Measurements from ENCODE around the gene PEX1.
A peak's percentile ranks its signal among the peaks of the same experiment; 100 is the strongest.
"Not testable (repeated sequence)": the region's sequence is repeated elsewhere in the genome, so short reads cannot be mapped to it uniquely, and the experiment has no call there.

PEX1 gene

DNA sequence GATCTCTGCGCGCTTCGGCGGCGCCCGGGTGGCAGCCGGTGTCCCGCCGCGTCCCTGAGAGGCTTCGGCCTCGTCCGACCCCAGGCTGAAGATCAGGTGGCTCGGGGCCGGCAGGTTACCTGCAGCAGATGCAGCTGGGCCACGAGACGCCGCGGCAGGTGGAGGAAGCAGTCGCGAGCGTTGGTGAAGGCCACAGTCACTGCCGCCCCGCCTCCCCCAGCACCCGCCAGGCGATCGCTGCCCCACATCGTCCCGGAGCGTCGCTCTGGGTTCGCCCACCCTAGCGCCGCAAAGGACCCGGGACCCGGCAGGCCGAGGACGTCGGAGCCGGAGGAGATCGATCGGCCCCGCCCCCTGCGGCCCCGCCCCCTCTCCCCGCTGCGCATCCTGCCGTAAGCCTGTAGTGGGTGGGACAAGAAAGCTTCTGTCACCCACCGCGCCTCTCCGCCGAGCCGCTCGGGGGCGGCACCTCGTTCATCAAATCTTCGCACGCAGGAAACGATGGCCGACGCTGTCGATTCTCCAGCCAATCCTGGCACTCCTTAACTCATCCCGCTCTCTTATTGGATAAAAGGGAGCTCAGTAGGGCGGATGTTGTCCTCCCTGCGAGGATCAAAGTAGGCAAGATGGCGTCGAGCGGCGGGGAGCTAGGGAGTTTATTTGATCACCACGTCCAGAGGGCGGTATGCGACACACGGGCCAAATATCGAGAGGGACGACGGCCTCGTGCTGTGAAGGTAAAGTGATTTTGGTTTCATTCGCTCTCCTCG lies at the start of gene PEX1, which contains the start of gene RBM48:
Gene PEX1 (minus strand): TSS at position 333 of the 770 bp plus-strand sequence. CDS start 85 bp downstream, at position 248.
Gene RBM48 (plus strand): TSS at position 608 of the 770 bp plus-strand sequence. CDS start 19 bp downstream, at position 627.
- peak; percentile 99 for DNase-seq (ENCODE audit: low spot score)

DNA sequence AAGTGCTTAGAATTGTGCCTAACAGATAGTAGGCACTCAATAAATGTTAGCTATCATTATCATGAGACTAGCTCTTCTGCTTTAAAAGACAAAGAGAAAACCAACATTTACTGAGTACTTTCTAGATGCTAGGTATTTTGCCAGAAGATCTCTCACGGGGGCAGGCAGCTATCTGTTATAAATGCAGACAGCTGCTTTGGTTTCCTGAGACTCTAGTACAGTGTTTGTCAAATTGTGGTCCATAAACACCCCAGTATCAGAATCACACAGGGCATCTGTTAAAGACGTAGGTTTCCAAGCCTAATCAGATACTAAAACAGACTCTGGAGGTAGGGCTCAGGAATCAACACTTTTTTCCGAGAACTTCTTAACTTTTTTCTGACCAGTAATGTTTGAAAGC lies 48.0 kb upstream of the PEX1 start:
- DNase-seq (ENCODE audit: low spot score), result no peak

DNA sequence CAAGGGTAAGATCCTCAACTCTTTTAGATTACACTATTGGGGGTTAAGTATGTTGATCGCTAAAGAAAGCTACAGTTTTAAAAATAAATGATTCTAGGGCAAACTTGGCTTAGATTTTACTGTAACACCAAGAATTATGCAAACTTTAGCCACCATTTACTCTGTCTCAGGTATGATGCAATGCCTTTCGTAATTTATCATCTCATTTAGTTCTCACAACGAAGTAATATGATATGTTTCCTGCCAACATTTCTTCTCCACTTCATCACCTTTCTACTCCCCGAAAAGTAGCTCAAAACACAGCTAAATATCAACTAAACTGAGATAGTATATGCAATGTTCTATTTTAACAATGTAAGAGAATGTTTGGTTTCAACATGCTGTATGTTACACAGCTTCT lies 40.8 kb upstream of the PEX1 start:
- no peak for DNase-seq (ENCODE audit: low spot score)

DNA sequence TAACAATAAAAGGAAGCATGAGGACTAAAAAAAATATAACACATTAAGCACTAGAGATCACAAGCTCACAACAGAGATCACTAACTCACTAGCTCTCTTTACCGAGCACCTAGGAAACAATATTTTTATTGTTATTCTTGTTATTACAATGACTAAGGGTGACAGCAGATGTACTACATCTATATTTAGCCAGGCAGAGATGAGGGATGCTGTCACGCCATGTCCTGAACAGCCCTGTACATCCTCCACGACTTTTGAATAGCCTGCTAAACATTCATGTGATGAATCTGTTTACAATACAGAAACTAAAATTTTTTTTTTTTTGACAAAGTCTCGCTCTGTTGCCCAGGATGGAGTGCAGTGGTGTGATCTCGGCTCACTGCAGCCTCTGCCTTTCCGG lies 39.1 kb upstream of the PEX1 start:
- no peak for DNase-seq (ENCODE audit: low spot score)

DNA sequence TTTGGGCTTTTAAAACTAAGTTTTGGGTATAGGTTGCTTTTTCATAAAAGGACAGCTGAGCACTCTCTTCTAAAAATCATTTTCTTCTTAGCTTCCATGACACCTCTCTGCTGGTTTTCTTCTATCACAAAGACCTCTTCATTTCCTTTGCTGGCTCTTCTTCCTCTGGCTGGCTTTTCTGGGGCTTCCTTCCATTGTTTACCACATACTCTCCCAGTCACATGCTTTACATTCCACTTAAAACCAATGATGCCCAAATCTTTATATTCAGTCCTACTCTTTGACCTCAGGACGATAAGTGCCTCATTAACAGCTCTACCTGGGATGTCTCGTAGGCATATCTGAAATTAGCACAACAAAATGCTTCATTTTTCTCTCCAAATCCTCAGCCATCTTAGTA lies 35.0 kb upstream of the PEX1 start:
- no peak for DNase-seq (ENCODE audit: low spot score)

- no peak for DNase-seq (ENCODE audit: low spot score)
These were observed 32.3 kb upstream of the PEX1 start for GRCh38 chr7:92560602-92561001.

DNA sequence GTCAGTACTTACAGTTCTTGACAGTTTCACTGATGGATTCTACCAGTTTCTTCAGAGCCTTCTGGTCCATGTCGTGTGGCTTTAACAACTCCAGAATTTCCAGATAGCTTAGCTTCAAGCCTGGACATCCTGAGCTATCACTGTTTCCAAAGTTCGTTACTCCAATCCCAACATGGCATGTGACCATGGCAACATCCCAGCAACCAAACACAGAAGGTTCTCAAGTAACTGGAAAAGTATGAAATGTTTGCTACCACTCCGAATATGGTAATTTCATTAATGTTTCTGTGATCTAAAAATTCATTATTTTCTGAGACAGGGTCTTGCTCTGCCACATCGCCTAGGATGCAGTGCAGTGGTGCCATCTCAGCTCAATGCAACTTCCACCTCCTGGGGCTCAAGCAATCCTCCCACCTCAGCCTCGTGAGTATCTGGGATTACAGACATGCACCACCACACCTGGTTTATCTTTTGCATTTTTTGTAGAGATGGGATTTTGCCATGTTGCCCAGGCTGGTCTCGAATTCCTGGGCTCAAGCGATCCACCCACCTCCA lies 29.6 kb upstream of the PEX1 start:
- DNase-seq (ENCODE audit: low spot score), result no peak

DNA sequence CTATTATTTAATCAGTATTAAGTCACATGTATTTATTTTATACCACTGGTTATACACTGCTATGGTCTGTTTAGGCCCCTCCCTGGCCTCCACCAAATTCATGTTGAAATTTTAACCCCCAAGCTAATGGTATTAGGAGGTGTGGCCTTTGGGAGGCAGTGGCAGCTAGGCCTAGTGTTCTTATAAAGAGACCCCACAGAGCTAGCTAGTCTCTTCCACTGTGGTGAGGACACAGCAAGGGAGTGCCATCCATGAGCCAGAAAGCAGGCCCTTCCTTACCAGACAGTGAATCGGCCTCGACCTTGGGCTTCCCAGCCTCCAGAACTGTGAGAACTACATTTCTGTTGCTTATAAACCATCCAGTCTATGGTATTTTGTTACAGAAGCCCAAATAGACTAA lies 28.9 kb upstream of the PEX1 start:
- DNase-seq (ENCODE audit: low spot score), result no peak

GRCh38 chr7:92550194-92550593 lies 21.9 kb upstream of the PEX1 start:
- DNase-seq (ENCODE audit: low spot score), result no peak

- no peak for DNase-seq (ENCODE audit: low spot score)
These were observed 19.3 kb upstream of the PEX1 start for GRCh38 chr7:92547579-92547978.

GRCh38 chr7:92546856-92547497 lies 18.7 kb upstream of the PEX1 start:
- DNase-seq (ENCODE audit: low spot score), result no peak

GRCh38 chr7:92545116-92545515 lies 16.8 kb upstream of the PEX1 start:
- DNase-seq (ENCODE audit: low spot score), result not testable (repeated sequence)

DNA sequence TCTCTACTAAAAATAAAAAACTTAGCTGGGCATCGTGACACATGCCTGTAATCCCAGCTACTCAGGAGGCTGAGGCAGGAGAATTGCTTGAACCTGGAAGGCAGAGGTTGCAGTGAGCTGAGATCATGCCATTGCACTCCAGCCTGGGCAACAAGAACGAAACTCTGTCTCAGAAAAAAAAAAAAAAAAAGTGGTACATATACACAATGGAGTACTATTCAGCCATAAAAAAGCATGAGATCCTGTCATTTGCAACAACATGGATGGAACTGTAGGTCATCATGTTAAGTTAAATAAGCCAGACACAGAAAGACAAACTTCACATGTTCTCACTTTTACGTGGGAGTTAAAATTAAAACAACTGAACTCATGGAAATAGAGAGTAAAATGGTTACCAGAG lies 15.2 kb upstream of the PEX1 start:
- not testable (repeated sequence) for DNase-seq (ENCODE audit: low spot score)

GRCh38 chr7:92534572-92534971 lies 6.3 kb upstream of the PEX1 start:
- DNase-seq (ENCODE audit: low spot score), result no peak

GRCh38 chr7:92528958-92529264 lies 591 bp upstream of the PEX1 start:
- DNase-seq (ENCODE audit: low spot score), result no peak

DNA sequence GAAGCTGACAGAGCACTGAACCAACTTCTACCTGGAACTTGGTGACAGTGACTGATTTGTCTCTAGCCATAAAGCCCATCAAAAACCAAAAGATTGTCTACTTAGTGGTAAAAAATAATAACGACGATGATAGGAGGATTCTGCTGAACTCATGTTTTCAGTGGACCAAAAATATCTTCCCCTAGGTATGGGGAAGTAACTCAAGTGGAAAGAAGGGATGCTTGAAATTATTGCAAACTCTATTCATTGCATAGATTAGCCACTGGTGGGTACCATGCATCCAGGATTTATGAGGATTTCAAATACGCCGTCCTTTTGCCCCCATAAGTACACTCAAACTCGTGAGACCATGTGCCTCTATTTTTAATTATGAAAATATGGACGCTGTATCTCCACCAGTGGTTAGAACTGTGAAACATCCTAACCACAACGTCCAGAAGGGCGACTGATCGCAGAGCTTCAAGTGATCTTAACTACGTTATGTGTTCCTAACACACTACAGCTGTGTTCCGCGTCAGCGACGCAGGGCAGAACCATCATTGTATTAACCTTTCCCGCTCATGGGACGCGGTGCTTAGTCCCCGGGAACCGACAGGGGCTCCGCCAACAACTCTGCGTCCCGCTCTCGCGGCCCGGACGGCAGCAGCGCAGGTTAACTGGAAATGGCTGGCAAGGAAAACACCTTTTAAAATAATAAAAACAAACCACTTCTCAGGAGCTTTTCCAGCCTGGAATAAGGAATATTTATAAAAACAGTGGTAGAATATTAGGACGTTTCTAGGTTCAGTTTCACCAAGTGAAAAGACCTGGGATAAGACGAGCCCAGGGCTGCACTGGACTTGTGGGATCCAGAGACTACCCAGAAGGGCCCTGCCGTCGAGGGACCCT lies 776 bp downstream of the PEX1 start:
- DNase-seq (ENCODE audit: low spot score), result peak; percentile 51

GRCh38 chr7:92523110-92523509 lies 5.2 kb downstream of the PEX1 start:
- no peak for DNase-seq (ENCODE audit: low spot score)

DNA sequence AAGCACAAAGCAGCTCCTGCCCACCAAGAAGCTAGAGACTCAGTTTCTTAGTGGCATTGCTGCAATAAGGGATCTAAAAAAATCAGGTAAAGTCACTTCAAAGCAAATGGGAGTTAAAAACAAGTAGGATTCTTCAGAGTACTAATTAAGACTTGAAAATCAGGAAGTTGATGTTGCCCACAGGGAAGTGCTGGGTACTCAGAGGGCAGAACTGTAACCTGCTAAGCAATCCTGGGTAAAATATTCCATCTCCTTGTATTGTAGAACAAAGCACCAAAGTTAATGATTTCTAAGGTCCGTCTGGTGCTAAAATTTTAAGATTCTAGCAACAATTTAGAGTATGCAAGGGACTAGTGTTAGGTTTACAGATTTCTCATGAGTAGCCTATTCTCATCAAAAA lies 8.3 kb downstream of the PEX1 start:
- DNase-seq (ENCODE audit: low spot score), result no peak

DNA sequence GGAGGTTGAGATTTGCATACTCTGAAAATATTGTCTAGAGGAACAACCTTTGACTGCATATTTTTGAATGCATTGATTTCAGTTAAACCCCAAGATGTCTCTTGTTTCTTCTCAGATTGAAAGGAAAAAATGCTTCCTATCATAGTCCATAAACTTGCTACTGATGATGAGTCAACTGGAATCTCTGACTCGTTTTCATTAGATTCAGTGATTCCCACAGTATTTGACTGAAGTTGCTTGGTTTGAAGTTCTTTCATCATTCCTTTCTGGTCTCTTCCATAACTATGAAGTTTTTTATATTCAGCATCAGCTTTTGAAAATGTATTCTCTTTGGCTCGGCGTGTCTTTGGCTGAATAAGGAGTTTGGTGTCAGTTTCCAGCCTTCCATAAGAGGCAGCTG lies 10.7 kb downstream of the PEX1 start:
- DNase-seq (ENCODE audit: low spot score), result no peak

DNA sequence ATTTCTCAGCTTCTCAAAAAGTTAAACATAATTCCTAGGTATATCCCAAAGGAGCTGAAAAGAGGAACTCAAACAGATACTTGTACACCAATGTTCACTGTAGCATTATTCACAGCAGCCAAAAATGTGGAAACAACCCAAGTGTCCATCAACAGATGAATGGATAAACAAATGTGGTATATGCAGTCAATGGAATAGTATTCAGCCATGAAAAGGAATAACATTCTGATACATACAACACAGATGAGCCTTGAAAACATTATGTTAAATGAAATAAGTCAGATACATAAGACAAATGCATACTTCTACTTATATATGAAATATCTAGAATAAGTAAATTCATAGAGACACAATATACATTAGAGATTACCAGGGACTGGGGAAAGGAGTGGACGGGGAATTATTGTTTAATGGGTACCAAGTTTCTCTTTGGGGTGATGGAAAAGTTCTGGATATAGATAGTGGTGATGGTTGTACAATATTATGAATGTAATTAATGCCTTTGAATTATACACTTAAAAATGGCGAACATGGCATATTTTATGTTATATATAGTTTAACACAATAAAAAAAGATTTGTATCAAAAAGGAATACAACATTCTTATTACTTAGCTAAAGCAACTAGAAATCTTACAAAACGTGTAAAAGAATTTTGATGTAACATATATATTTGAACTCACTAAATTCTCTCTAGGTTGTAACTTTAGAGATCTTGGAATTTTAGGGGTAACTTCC lies 15.0 kb downstream of the PEX1 start:
- DNase-seq (ENCODE audit: low spot score), result no peak

GRCh38 chr7:92508946-92509345 lies 19.4 kb downstream of the PEX1 start:
- no peak for DNase-seq (ENCODE audit: low spot score)

- no peak for DNase-seq (ENCODE audit: low spot score)
These were observed 22.0 kb downstream of the PEX1 start for GRCh38 chr7:92506363-92506762.
